ENCODE data around the gene ACSM4. TPM values are rescaled to one million over a fixed set of nuclear protein-coding genes. Genes with fewer than 3 reads are reported as not detected.

Gene ACSM4
- total and polyA plus RNA-seq, 2 of the 8 experiments (the other 6 are each of a cell fraction or from before 2014, with no cell fraction given): not detected

- TF ChIP-seq KDM5A (IDR thresholded peaks at IDR 0.05; ENCODE audit: low read length) (no peak), RAD21 (IDR thresholded peaks at IDR 0.05 in 1 of 2, conservative IDR thresholded peaks at IDR 0.05 in 1 of 2; ENCODE audit: low read depth in 2 of 2, low read length in 2 of 2) (no peak), HDAC2 (IDR thresholded peaks at IDR 0.05; ENCODE audit: borderline replicate concordance in 1 of 2, low read depth in 2 of 2, low read length in 2 of 2) (no peak), FOSL1 (IDR thresholded peaks at IDR 0.05; ENCODE audit: insufficient read depth, low read depth, low read length) (no peak), CEBPB (IDR thresholded peaks at IDR 0.05; ENCODE audit: low read depth, low read length) (no peak), GTF2F1 (IDR thresholded peaks at IDR 0.05; ENCODE audit: borderline replicate concordance, low read depth, low read length) (no peak), SUZ12 (IDR thresholded peaks at IDR 0.05; ENCODE audit: low read length) (no peak), RBBP5 (IDR thresholded peaks at IDR 0.05; ENCODE audit: borderline replicate concordance, low read depth, low read length) (no peak), POLR2A (IDR thresholded peaks at IDR 0.05; ENCODE audit: control extremely low read depth in 1 of 2, low read depth in 2 of 2, low read length in 2 of 2) (no peak), NANOG (IDR thresholded peaks at IDR 0.05; ENCODE audit: insufficient read depth, low read depth, low read length, poor library complexity, severe bottlenecking) (no peak), EGR1 (IDR thresholded peaks at IDR 0.05; ENCODE audit: borderline replicate concordance, low read depth, low read length) (no peak), RNF2 (IDR thresholded peaks at IDR 0.05; ENCODE audit: borderline replicate concordance, low read depth, low read length, missing control alignments, poor library complexity, severe bottlenecking) (no peak), KDM1A (IDR thresholded peaks at IDR 0.05; ENCODE audit: borderline replicate concordance, low read length) (no peak)
These were observed 35.8 kb downstream of the ACSM4 start (continued) for GRCh38 chr12:7339675-7340074.

Measured in H1 (cell line).